Ammon's horn (tissue), 1 donor: ENCODE results near the gene PCDHGA6.

ENCODE experiments used
- DNase-seq: peaks from one replicate; pipeline ENCODE4 v3.0.0-alpha.2; 2016; ENCODE audit warnings: low spot score

PCDHGA6 gene

GRCh38 chr5:141421489-141421855 is 47.8 kb downstream of the PCDHGA6 start:
- no peak for DNase-seq

- no peak for DNase-seq
Measured at GRCh38 chr5:141422742-141423291, 49.1 kb downstream of the PCDHGA6 start.

- no peak for DNase-seq
Measured at GRCh38 chr5:141427783-141428426, 54.2 kb downstream of the PCDHGA6 start.
